Sigmoid colon (tissue), 7 donors: ENCODE measurements around the gene CPXM1. TPM values are rescaled to one million over a fixed set of nuclear protein-coding genes. Genes with fewer than 3 reads are reported as not detected.

Source experiments
- DNase-seq: peaks from one replicate; pipeline ENCODE4 v3.0.0-alpha.2; 2019
- H3K27ac ChIP-seq, 4 donors: fragments of 200-600 bp; sonication (generic); one replicate each; pipeline ENCODE4 v1.5.1; 2016 to 2019; ENCODE audit warnings: mild to moderate bottlenecking in 1 of 4
- H3K27me3 ChIP-seq, 3 donors: fragments of 200-600 bp; sonication (generic); one replicate each; pipeline ENCODE4 v1.5.1; 2019; ENCODE audit warnings: mild to moderate bottlenecking in 1 of 3
- H3K36me3 ChIP-seq, 4 donors: fragments of 200-600 bp; sonication (generic); one replicate each; pipeline ENCODE4 v1.5.1; 2016 to 2019
- H3K4me1 ChIP-seq, 4 donors: fragments of 200-600 bp; sonication (generic); one replicate each; pipeline ENCODE4 v1.5.1; 2017 to 2019
- H3K4me3 ChIP-seq, 4 donors: fragments of 200-600 bp; sonication (generic); one replicate each; pipeline ENCODE4 v1.5.1; 2017 to 2019; ENCODE audit warnings: mild to moderate bottlenecking in 2 of 4, moderate library complexity in 1 of 4
- H3K9me3 ChIP-seq, 4 donors: fragments of 200-600 bp in 3 of 4; sonication (generic) in 3 of 4; one replicate each; pipeline versions ENCODE4 v1.5.1 to v1.6.1; 2013 to 2019
- EP300 ChIP-seq, 4 donors: sonication (generic); formaldehyde crosslinking; IDR thresholded peaks; one replicate each; pipeline ENCODE4 v1.6.1; 2017; ENCODE audit warnings: antibody characterized with exemption in 4 of 4
- POLR2A ChIP-seq, 2 donors: fragments of 450-650 bp; IDR thresholded peaks; one replicate each; pipeline ENCODE4 v1.6.1; 2016; ENCODE audit warnings: antibody characterized with exemption in 2 of 2, mild to moderate bottlenecking in 2 of 2, moderate library complexity in 2 of 2
- POLR2AphosphoS5 ChIP-seq, 4 donors: sonication (generic); formaldehyde crosslinking; IDR thresholded peaks; one replicate each; pipeline ENCODE4 v1.6.1; 2017; ENCODE audit warnings: antibody characterized with exemption in 4 of 4
- WGBS, 2 donors: extraction: QIAGEN DNeasy Blood & Tissue Kit; methylation state at CpG; one replicate each; pipeline ENCODE4 v1.1.7; 2013; 5-methylcytosine and 5-hydroxymethylcytosine counted together
- intact Hi-C: fragments of 100-400 bp; cut with DNase I; formaldehyde crosslinking; loops from one replicate; pipeline ENCODE4 v1.15.1; 2023
- polyA plus RNA-seq, 3 donors: library from polyadenylated mRNA; stranded (reverse); fragments of 200-250 nt; gene quantifications; one replicate each; pipeline ENCODE4 v1.2.3, GENCODE V29; 2013
- total RNA-seq, 4 donors: library from RNA; depleted of rRNA; stranded (reverse); fragments of >200 nt; gene quantifications; one replicate each; pipeline ENCODE4 v1.1.0, GENCODE V29; 2016
- TF ChIP-seq, protein P1 (sequence below), 4 experiments: fragments of 450-650 bp in 3 of 4; fragments of 200-600 bp in 1 of 4; IDR thresholded peaks; one replicate each; pipeline ENCODE4 v1.5.1; 2016 to 2019; ENCODE audit warnings: antibody characterized with exemption in 4 of 4, mild to moderate bottlenecking in 3 of 4, moderate library complexity in 2 of 4
- donor health status: healthy with polysubstance abuse.
- donor health status: Bipolar disorder and iron deficiency.
- donor health status: healthy.

Gene CPXM1
- total and polyA plus RNA-seq, 7 donors, result 0.54 to 10.0 (median 1.2) TPM

- DNase-seq, result no peak
- no peaks in the 10 kb centered on the region for H3K36me3 ChIP-seq
- H3K27ac ChIP-seq, result no peak overlapping the region
- intact Hi-C loops, result no loop called here
- H3K4me3 ChIP-seq, result no peak overlapping the region
- no peaks in the 10 kb centered on the region for H3K9me3 ChIP-seq
- H3K4me1 ChIP-seq, result peaks cover 0 to 18% (median 12%) of the 10 kb centered on the region in 4 donors
- H3K27me3 ChIP-seq, result peaks cover 22 to 79% (median 48%) of the 10 kb centered on the region in 3 donors
- TF ChIP-seq POLR2A (IDR thresholded peaks at IDR 0.05) (no peak), EP300 (IDR thresholded peaks at IDR 0.05) (no peak), POLR2AphosphoS5 (IDR thresholded peaks at IDR 0.05) (no peak)
- TF ChIP-seq, protein P1, sequence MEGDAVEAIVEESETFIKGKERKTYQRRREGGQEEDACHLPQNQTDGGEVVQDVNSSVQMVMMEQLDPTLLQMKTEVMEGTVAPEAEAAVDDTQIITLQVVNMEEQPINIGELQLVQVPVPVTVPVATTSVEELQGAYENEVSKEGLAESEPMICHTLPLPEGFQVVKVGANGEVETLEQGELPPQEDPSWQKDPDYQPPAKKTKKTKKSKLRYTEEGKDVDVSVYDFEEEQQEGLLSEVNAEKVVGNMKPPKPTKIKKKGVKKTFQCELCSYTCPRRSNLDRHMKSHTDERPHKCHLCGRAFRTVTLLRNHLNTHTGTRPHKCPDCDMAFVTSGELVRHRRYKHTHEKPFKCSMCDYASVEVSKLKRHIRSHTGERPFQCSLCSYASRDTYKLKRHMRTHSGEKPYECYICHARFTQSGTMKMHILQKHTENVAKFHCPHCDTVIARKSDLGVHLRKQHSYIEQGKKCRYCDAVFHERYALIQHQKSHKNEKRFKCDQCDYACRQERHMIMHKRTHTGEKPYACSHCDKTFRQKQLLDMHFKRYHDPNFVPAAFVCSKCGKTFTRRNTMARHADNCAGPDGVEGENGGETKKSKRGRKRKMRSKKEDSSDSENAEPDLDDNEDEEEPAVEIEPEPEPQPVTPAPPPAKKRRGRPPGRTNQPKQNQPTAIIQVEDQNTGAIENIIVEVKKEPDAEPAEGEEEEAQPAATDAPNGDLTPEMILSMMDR (IDR thresholded peaks at IDR 0.05), result no peak
- 78 to 85% methylated on average over 6 of the region's 6 CpGs for WGBS, 2 donors
Measured at GRCh38 chr20:2798814-2799213, 1.6 kb downstream of the CPXM1 start.

DNA sequence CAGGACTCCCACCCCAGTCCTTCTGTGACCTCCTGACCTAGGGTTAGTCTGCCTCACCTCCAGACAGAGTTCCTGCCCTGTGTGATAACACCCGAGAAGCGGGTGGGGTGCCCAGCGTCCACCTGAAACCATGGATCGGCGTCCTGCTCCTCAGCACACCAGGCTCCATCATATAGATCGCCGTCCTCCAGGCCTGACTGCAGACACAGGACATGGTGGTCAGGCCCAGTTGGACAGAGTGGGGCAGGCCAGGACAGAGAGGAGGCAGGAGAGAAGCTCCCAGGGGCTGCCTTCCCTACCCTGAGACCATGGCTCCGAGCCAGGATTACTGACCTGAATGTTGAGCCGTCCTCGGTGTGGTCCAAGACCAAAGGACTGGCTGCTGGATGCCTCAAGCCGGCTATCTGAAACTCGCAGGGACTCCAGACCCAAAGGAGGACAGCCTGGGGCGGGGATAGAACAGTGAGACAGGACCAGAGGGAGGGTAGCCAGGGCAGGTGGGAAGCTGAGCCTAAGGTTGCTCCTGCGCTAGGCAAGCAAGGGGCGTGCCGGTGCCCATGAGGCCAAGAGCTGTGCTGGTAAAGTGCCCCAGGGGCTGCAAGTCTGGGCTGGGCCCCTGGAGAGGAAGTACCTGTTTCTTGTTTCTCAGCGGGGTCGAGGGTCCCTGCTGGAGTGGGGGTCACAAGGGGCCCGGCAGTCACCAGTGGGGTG is 2.2 kb downstream of the CPXM1 start:
- H3K4me1 ChIP-seq, result peaks cover 0 to 18% (median 12%) of the 10 kb centered on the region in 4 donors
- DNase-seq, result no peak
- TF ChIP-seq POLR2A (IDR thresholded peaks at IDR 0.05), result no peak
- TF ChIP-seq EP300 (IDR thresholded peaks at IDR 0.05), result no peak
- no peak for TF ChIP-seq POLR2AphosphoS5 (IDR thresholded peaks at IDR 0.05)
- TF ChIP-seq, protein P1 (IDR thresholded peaks at IDR 0.05), result no peak
- no peak overlapping the region for H3K4me3 ChIP-seq
- H3K27ac ChIP-seq, result no peak overlapping the region
- intact Hi-C loops, result no loop called here
- no peaks in the 10 kb centered on the region for H3K9me3 ChIP-seq
- H3K27me3 ChIP-seq, result peaks cover 22 to 76% (median 45%) of the 10 kb centered on the region in 3 donors
- H3K36me3 ChIP-seq, result no peaks in the 10 kb centered on the region
- 84 to 90% methylated on average over 19 of the region's 19 CpGs for WGBS, 2 donors

- Histone ChIP-seq H3K4me3 (no peak overlapping the region), H3K27me3 (peaks cover 22 to 67% (median 43%) of the 10 kb centered on the region in 3 donors), H3K27ac (no peak overlapping the region), H3K9me3 (no peaks in the 10 kb centered on the region), H3K4me1 (peaks cover 0 to 18% (median 12%) of the 10 kb centered on the region in 4 donors), H3K36me3 (no peaks in the 10 kb centered on the region)
- DNase-seq, result no peak
- intact Hi-C loops, result no loop called here
- TF ChIP-seq POLR2AphosphoS5 (IDR thresholded peaks at IDR 0.05) (no peak), EP300 (IDR thresholded peaks at IDR 0.05) (no peak), POLR2A (IDR thresholded peaks at IDR 0.05) (no peak)
- TF ChIP-seq, protein P1 (IDR thresholded peaks at IDR 0.05), result no peak
- 76 to 82% methylated on average over 16 of the region's 16 CpGs for WGBS, 2 donors
Measured at GRCh38 chr20:2797136-2797983, 3.1 kb downstream of the CPXM1 start.

GRCh38 chr20:2796011-2796660 is 4.3 kb downstream of the CPXM1 start:
- intact Hi-C loops, result no loop called here
- Histone ChIP-seq H3K27ac (no peak overlapping the region), H3K9me3 (no peaks in the 10 kb centered on the region), H3K36me3 (no peaks in the 10 kb centered on the region), H3K4me3 (no peak overlapping the region), H3K4me1 (peaks cover 0 to 18% (median 12%) of the 10 kb centered on the region in 4 donors), H3K27me3 (peaks cover 18 to 58% (median 36%) of the 10 kb centered on the region in 3 donors)
- TF ChIP-seq, protein P1 (IDR thresholded peaks at IDR 0.05), result no peak
- TF ChIP-seq EP300 (IDR thresholded peaks at IDR 0.05) (no peak), POLR2AphosphoS5 (IDR thresholded peaks at IDR 0.05) (no peak), POLR2A (IDR thresholded peaks at IDR 0.05) (no peak)
- WGBS, 2 donors, result 91 to 94% methylated on average over 20 of the region's 20 CpGs
- DNase-seq, result no peak
